BE2C (cell line): Measurements from ENCODE around the gene PA2G4.
A peak's percentile ranks its signal among the peaks of the same experiment; 100 is the strongest.

Experiments used
- DNase-seq: peaks from one replicate; pipeline ENCODE4 v3.0.0-alpha.2; 2020
- H3K27me3 ChIP-seq: fragments of 250-450 bp; sonication (Bioruptor Pico); 2 replicates; pipeline ENCODE4 v1.5.1; 2020; ENCODE audit warnings: mild to moderate bottlenecking
- H3K36me3 ChIP-seq: fragments of 250-450 bp; sonication (Bioruptor Pico); 2 replicates; pipeline ENCODE4 v1.5.1; 2020; ENCODE audit warnings: mild to moderate bottlenecking
- H3K4me1 ChIP-seq: fragments of 250-450 bp; sonication (Bioruptor Pico); 2 replicates; pipeline ENCODE4 v1.5.1; 2020
- H3K4me3 ChIP-seq: 2 replicates; pipeline ENCODE4 v1.5.1; 2011; ENCODE audit warnings: low read depth, low read length
- H3K9me3 ChIP-seq: fragments of 250-450 bp; sonication (Bioruptor Pico); 2 replicates; pipeline ENCODE4 v1.5.1; 2020
- CTCF ChIP-seq: IDR thresholded peaks from 2 replicates; pipeline ENCODE4 v1.5.1; 2012; ENCODE audit warnings: mild to moderate bottlenecking, low read depth, low read length

The PA2G4 gene

DNA sequence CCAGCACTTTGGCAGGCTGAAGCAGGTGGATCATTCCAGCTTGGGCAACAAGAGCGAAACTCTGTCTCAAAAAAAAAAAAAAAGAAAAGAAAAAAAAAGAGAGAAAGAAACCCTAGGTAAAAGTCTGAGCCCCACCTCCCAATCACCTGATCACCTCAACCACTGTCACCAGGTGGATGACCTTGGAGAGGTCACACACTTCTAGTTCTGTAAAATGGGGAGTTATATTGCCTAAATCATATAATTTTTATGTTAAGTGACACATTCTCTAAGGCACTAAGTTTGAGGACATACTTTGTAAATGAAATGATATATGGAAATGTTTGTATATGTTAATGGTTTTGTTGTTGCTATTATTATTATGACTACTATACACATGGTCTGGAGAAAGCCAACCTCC, 25.9 kb upstream of the PA2G4 start:
- H3K4me1 ChIP-seq = no peaks in the 10 kb centered on the region
- H3K9me3 ChIP-seq = no peaks in the 10 kb centered on the region
- no peak overlapping the region for H3K4me3 ChIP-seq
- TF ChIP-seq CTCF = no peak
- H3K27me3 ChIP-seq = peaks cover 5% of the 10 kb centered on the region; the same call in 1 of the 2 replicates
- no peaks in the 10 kb centered on the region for H3K36me3 ChIP-seq
- DNase-seq = no peak

DNA sequence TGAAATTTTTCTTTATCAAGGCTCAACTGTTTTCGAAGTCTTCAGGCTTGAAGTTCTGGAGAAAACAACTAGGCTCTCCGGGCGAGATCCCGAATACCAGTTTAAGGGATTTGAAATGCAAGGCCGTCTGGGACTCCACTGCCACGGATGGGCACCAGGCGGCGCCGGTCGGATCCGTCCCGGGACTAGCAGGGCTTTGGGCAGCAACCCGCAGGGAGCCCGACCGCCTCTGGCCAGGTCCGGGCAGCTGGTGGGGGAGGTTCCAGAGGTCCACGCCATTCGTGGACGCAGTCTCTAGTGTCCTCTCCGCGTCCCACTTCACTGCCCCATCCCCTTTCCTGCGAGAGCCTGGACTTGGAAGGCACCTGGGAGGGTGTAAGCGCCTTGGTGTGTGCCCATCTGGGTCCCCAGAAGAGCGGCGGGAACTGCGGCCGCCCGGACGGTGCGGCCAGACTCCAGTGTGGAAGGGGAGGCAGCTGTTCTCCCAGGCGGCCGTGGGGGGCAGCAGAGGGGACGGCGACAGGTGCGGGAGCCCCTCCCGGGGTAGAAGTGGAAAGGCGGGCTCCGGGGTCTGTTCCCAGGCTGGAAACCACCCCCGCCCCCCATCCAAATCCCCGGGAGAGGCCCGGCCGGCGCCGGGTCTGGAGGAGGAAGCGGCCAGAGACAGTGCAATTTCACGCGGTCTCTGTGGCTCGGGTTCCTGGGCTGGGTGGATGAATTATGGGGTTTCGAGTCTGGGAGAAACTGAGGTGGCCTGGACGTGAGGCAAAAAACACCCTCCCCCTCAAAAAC, 25.2 kb upstream of the PA2G4 start:
- Histone ChIP-seq H3K4me3 (peak overlapping the region; percentile 68), H3K4me1 (no peaks in the 10 kb centered on the region), H3K36me3 (no peaks in the 10 kb centered on the region), H3K27me3 (peaks cover 5% of the 10 kb centered on the region; the same call in 1 of the 2 replicates), H3K9me3 (no peaks in the 10 kb centered on the region)
- TF ChIP-seq CTCF = peak; percentile 76
- peak; percentile 86 for DNase-seq

DNA sequence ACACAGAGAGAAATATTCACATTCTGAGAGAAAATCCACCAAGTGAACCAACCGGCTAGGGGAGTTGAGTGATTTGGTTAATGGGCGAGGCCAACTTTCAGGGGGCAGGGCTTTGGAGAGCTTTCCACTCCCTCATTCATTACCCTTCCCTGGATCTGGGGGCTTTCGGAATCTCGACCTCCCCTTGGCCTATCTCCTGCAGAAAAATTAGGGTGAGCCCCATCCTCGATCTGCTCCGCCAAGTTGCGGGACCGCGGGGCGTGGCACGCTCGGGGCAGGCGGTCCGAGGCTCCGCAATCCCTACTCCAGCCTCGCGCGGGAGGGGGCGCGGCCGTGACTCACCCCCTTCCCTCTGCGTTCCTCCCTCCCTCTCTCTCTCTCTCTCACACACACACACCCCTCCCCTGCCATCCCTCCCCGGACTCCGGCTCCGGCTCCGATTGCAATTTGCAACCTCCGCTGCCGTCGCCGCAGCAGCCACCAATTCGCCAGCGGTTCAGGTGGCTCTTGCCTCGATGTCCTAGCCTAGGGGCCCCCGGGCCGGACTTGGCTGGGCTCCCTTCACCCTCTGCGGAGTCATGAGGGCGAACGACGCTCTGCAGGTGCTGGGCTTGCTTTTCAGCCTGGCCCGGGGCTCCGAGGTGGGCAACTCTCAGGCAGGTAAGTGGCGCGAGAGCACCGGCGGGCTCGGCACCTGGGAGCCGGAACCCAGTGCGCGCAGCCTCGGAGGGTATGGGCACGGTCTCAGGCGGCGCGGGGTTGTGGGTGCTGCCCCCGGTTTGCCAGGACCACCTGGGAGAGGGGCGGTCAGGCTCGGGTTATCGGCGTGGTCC, 24.4 kb upstream of the PA2G4 start, which contains the start of gene ERBB3:
TSS of gene ERBB3 (plus strand) at position 443 of the 833 bp plus-strand sequence. CDS start at position 579, 136 bp downstream.
- H3K4me3 ChIP-seq = peak within 1 kb of the TSS; percentile 68
- TF ChIP-seq CTCF = no peak
- peaks cover 5% of the 10 kb centered on the region; the same call in 1 of the 2 replicates for H3K27me3 ChIP-seq
- no peaks in the 10 kb centered on the region for H3K36me3 ChIP-seq
- H3K4me1 ChIP-seq = no peaks in the 10 kb centered on the region
- DNase-seq = peak; percentile 69
- no peaks in the 10 kb centered on the region for H3K9me3 ChIP-seq

GRCh38 chr12:56080556-56081138, 23.7 kb upstream of the PA2G4 start:
- no peak for DNase-seq
- no peak overlapping the region for H3K4me3 ChIP-seq

More at GRCh38 chr12:56080556-56081138, 23.7 kb upstream of the PA2G4 start:
- Histone ChIP-seq H3K4me1 (no peaks in the 10 kb centered on the region), H3K36me3 (no peaks in the 10 kb centered on the region), H3K27me3 (peaks cover 5% of the 10 kb centered on the region; the same call in 1 of the 2 replicates), H3K9me3 (no peaks in the 10 kb centered on the region)
- no peak for TF ChIP-seq CTCF
